ENCODE measurements around the gene FAM200B.
"Not testable (repeated sequence)": the region's sequence is repeated elsewhere in the genome, so short reads cannot be mapped to it uniquely, and the experiment has no call there.

The FAM200B gene

GRCh38 chr4:15716115-15716514, 34.5 kb downstream of the FAM200B start:
- ATAC-seq (replicated peaks) (no peak), DNase-seq (no peak)
- H3K27me3 Mint-ChIP-seq: peaks cover 5 to 7% of the 10 kb centered on the region in 2 donors
- no peaks in the 10 kb centered on the region for H3K9me3 Mint-ChIP-seq
- H3K4me3 Mint-ChIP-seq: no peak overlapping the region
- H3K4me1 Mint-ChIP-seq (ENCODE audit: low read depth in 2 of 2): no peaks in the 10 kb centered on the region
- no peak overlapping the region for H3K27ac Mint-ChIP-seq
- no peaks in the 10 kb centered on the region for H3K36me3 Mint-ChIP-seq (ENCODE audit: insufficient read depth)

GRCh38 chr4:15717086-15717485, 35.5 kb downstream of the FAM200B start:
- no peak for ATAC-seq (replicated peaks)
- H3K4me3 Mint-ChIP-seq: no peak overlapping the region
- H3K36me3 Mint-ChIP-seq (ENCODE audit: insufficient read depth): no peaks in the 10 kb centered on the region
- H3K4me1 Mint-ChIP-seq (ENCODE audit: low read depth in 2 of 2): no peaks in the 10 kb centered on the region
- H3K9me3 Mint-ChIP-seq: no peaks in the 10 kb centered on the region
- H3K27ac Mint-ChIP-seq: no peak overlapping the region
- no peak for DNase-seq
- H3K27me3 Mint-ChIP-seq: peaks cover 5 to 7% of the 10 kb centered on the region in 2 donors

GRCh38 chr4:15717657-15718416, 36.2 kb downstream of the FAM200B start:
- no peaks in the 10 kb centered on the region for H3K36me3 Mint-ChIP-seq (ENCODE audit: insufficient read depth)
- no peaks in the 10 kb centered on the region for H3K4me1 Mint-ChIP-seq (ENCODE audit: low read depth in 2 of 2)
- H3K4me3 Mint-ChIP-seq: no peak overlapping the region
- no peak overlapping the region for H3K27ac Mint-ChIP-seq
- H3K27me3 Mint-ChIP-seq: peaks cover 5 to 7% of the 10 kb centered on the region in 2 donors
- ATAC-seq (replicated peaks) (no peak), DNase-seq (no peak)
- H3K9me3 Mint-ChIP-seq: no peaks in the 10 kb centered on the region

- DNase-seq: no peak
- Mint-ChIP-seq H3K4me1 (ENCODE audit: low read depth in 2 of 2) (no peaks in the 10 kb centered on the region), H3K36me3 (ENCODE audit: insufficient read depth) (no peaks in the 10 kb centered on the region), H3K9me3 (no peaks in the 10 kb centered on the region), H3K4me3 (no peak overlapping the region), H3K27ac (no peak overlapping the region), H3K27me3 (peaks cover 5 to 7% of the 10 kb centered on the region in 2 donors)
- ATAC-seq (replicated peaks): no peak
Observed at GRCh38 chr4:15718465-15718864, 36.8 kb downstream of the FAM200B start.

GRCh38 chr4:15718959-15719358, 37.3 kb downstream of the FAM200B start:
- ATAC-seq (replicated peaks): no peak
- DNase-seq: no peak
- no peaks in the 10 kb centered on the region for H3K36me3 Mint-ChIP-seq (ENCODE audit: insufficient read depth)
- no peaks in the 10 kb centered on the region for H3K4me1 Mint-ChIP-seq (ENCODE audit: low read depth in 2 of 2)
- no peaks in the 10 kb centered on the region for H3K9me3 Mint-ChIP-seq
- no peak overlapping the region for H3K4me3 Mint-ChIP-seq
- no peak overlapping the region for H3K27ac Mint-ChIP-seq
- peaks cover 5 to 7% of the 10 kb centered on the region in 2 donors for H3K27me3 Mint-ChIP-seq

- H3K4me1 Mint-ChIP-seq (ENCODE audit: low read depth in 2 of 2): no peaks in the 10 kb centered on the region
- no peaks in the 10 kb centered on the region for H3K9me3 Mint-ChIP-seq
- H3K27ac Mint-ChIP-seq: no peak overlapping the region
- H3K36me3 Mint-ChIP-seq (ENCODE audit: insufficient read depth): no peaks in the 10 kb centered on the region
- DNase-seq (no peak), ATAC-seq (replicated peaks) (no peak)
- no peak overlapping the region for H3K4me3 Mint-ChIP-seq
- H3K27me3 Mint-ChIP-seq: peaks cover 4 to 7% of the 10 kb centered on the region in 2 donors
Observed at GRCh38 chr4:15719506-15719905, 37.9 kb downstream of the FAM200B start.

GRCh38 chr4:15720851-15721250, 39.2 kb downstream of the FAM200B start:
- peaks cover 0 to 5% of the 10 kb centered on the region in 2 donors for H3K4me1 Mint-ChIP-seq (ENCODE audit: low read depth in 2 of 2)
- DNase-seq (no peak), ATAC-seq (replicated peaks) (no peak)
- peaks cover 3% of the 10 kb centered on the region for H3K36me3 Mint-ChIP-seq (ENCODE audit: insufficient read depth)
- no peak overlapping the region for H3K4me3 Mint-ChIP-seq
- H3K9me3 Mint-ChIP-seq: no peaks in the 10 kb centered on the region
- H3K27ac Mint-ChIP-seq: no peak overlapping the region
- peaks cover 0 to 7% of the 10 kb centered on the region in 2 donors for H3K27me3 Mint-ChIP-seq

- Mint-ChIP-seq H3K36me3 (ENCODE audit: insufficient read depth) (peaks cover 4% of the 10 kb centered on the region), H3K4me1 (ENCODE audit: low read depth in 2 of 2) (peaks cover 0 to 5% of the 10 kb centered on the region in 2 donors), H3K4me3 (no peak overlapping the region), H3K27me3 (no peaks in the 10 kb centered on the region), H3K27ac (peak overlapping the region in 1 of 2 donors; percentile 80), H3K9me3 (no peaks in the 10 kb centered on the region)
- ATAC-seq (replicated peaks) (peak; percentile 83), DNase-seq (no peak)
Observed at GRCh38 chr4:15725608-15726007, 44.0 kb downstream of the FAM200B start.

- ATAC-seq (replicated peaks) (peak; percentile 47), DNase-seq (peak; percentile 30 to 40 (median 33))
- no peak overlapping the region for H3K4me3 Mint-ChIP-seq
- no peak overlapping the region for H3K27ac Mint-ChIP-seq
- peaks cover 4% of the 10 kb centered on the region for H3K36me3 Mint-ChIP-seq (ENCODE audit: insufficient read depth)
- H3K9me3 Mint-ChIP-seq: no peaks in the 10 kb centered on the region
- peaks cover 4 to 8% of the 10 kb centered on the region in 2 donors for H3K4me1 Mint-ChIP-seq (ENCODE audit: low read depth in 2 of 2)
- peaks cover 14 to 18% of the 10 kb centered on the region in 2 donors for H3K27me3 Mint-ChIP-seq
Observed at GRCh38 chr4:15729910-15730533, 48.4 kb downstream of the FAM200B start.

- not testable (repeated sequence) for ATAC-seq (replicated peaks); DNase-seq; H3K4me1 Mint-ChIP-seq (ENCODE audit: low read depth in 2 of 2); H3K27ac Mint-ChIP-seq; H3K36me3 Mint-ChIP-seq (ENCODE audit: insufficient read depth); H3K4me3 Mint-ChIP-seq; H3K9me3 Mint-ChIP-seq
- H3K27me3 Mint-ChIP-seq: peaks cover 19 to 44% of the 10 kb centered on the region in 2 donors
Observed at GRCh38 chr4:15733061-15733460, 51.4 kb downstream of the FAM200B start.

- ATAC-seq (replicated peaks): no peak
- Mint-ChIP-seq H3K4me3 (no peak overlapping the region), H3K9me3 (no peaks in the 10 kb centered on the region), H3K36me3 (ENCODE audit: insufficient read depth) (no peaks in the 10 kb centered on the region), H3K27me3 (peaks cover 21 to 44% of the 10 kb centered on the region in 2 donors), H3K27ac (no peak overlapping the region), H3K4me1 (ENCODE audit: low read depth in 2 of 2) (peaks cover 2 to 4% of the 10 kb centered on the region in 2 donors)
- DNase-seq: no peak
Observed at GRCh38 chr4:15735536-15735935, 53.9 kb downstream of the FAM200B start.

GRCh38 chr4:15736514-15737050, 55.0 kb downstream of the FAM200B start:
- ATAC-seq (replicated peaks) (no peak), DNase-seq (no peak)
- peaks cover 21 to 44% of the 10 kb centered on the region in 2 donors for H3K27me3 Mint-ChIP-seq
- H3K9me3 Mint-ChIP-seq: no peaks in the 10 kb centered on the region
- H3K36me3 Mint-ChIP-seq (ENCODE audit: insufficient read depth): no peaks in the 10 kb centered on the region
- no peak overlapping the region for H3K27ac Mint-ChIP-seq
- no peak overlapping the region for H3K4me3 Mint-ChIP-seq
- H3K4me1 Mint-ChIP-seq (ENCODE audit: low read depth in 2 of 2): peaks cover 2 to 4% of the 10 kb centered on the region in 2 donors

- Mint-ChIP-seq H3K36me3 (ENCODE audit: insufficient read depth) (no peaks in the 10 kb centered on the region), H3K4me3 (no peak overlapping the region), H3K27me3 (peaks cover 21 to 44% of the 10 kb centered on the region in 2 donors), H3K27ac (no peak overlapping the region), H3K4me1 (ENCODE audit: low read depth in 2 of 2) (peaks cover 2 to 4% of the 10 kb centered on the region in 2 donors), H3K9me3 (peaks cover 0 to 3% of the 10 kb centered on the region in 2 donors)
- DNase-seq (no peak), ATAC-seq (replicated peaks) (no peak)
Observed at GRCh38 chr4:15737255-15737654, 55.6 kb downstream of the FAM200B start.

- ATAC-seq (replicated peaks) (no peak), DNase-seq (no peak)
- peaks cover 15 to 36% of the 10 kb centered on the region in 2 donors for H3K27me3 Mint-ChIP-seq
- no peak overlapping the region for H3K27ac Mint-ChIP-seq
- peaks cover 0 to 4% of the 10 kb centered on the region in 2 donors for H3K4me1 Mint-ChIP-seq (ENCODE audit: low read depth in 2 of 2)
- H3K36me3 Mint-ChIP-seq (ENCODE audit: insufficient read depth): no peaks in the 10 kb centered on the region
- H3K4me3 Mint-ChIP-seq: no peak overlapping the region
- H3K9me3 Mint-ChIP-seq: peaks cover 0 to 9% of the 10 kb centered on the region in 2 donors
Observed at GRCh38 chr4:15738877-15739276, 57.2 kb downstream of the FAM200B start.

Measured in effector memory CD8-positive, alpha-beta T cell (primary cell).